ENCODE measurements around the gene MARCHF10.
A peak's percentile ranks its signal among the peaks of the same experiment; 100 is the strongest.
"Not testable (repeated sequence)": the region's sequence is repeated elsewhere in the genome, so short reads cannot be mapped to it uniquely, and the experiment has no call there.

MARCHF10 gene

GRCh38 chr17:62807812-62808575 is at the start of gene MARCHF10:
Gene MARCHF10 (minus strand): TSS chr17:62808314. CDS start chr17:62801735, 6,579 bp downstream.
- no peak for DNase-seq

- DNase-seq: no peak
These were observed 49.4 kb upstream of the MARCHF10 start for GRCh38 chr17:62857526-62857925.

GRCh38 chr17:62856594-62856993 is 48.5 kb upstream of the MARCHF10 start:
- no peak for DNase-seq

GRCh38 chr17:62855156-62855555 is 47.0 kb upstream of the MARCHF10 start:
- DNase-seq: no peak

GRCh38 chr17:62854098-62854680 is 46.1 kb upstream of the MARCHF10 start:
- peak; percentile 48 for DNase-seq

GRCh38 chr17:62852195-62852594 is 44.1 kb upstream of the MARCHF10 start:
- no peak for DNase-seq

- DNase-seq: not testable (repeated sequence)
These were observed 41.7 kb upstream of the MARCHF10 start for GRCh38 chr17:62849591-62850415.

GRCh38 chr17:62848334-62848733 is 40.2 kb upstream of the MARCHF10 start:
- no peak for DNase-seq

GRCh38 chr17:62847426-62847825 is 39.3 kb upstream of the MARCHF10 start:
- no peak for DNase-seq

- DNase-seq: no peak
These were observed 32.8 kb upstream of the MARCHF10 start for GRCh38 chr17:62840871-62841270.

GRCh38 chr17:62833816-62834215 is 25.7 kb upstream of the MARCHF10 start:
- not testable (repeated sequence) for DNase-seq

- DNase-seq: no peak
These were observed 24.3 kb upstream of the MARCHF10 start for GRCh38 chr17:62832405-62832804.

- DNase-seq: not testable (repeated sequence)
These were observed 23.0 kb upstream of the MARCHF10 start for GRCh38 chr17:62831066-62831465.

- peak; percentile 87 for DNase-seq
These were observed 19.8 kb upstream of the MARCHF10 start for GRCh38 chr17:62827746-62828485.

- peak; percentile 28 for DNase-seq
These were observed 18.8 kb upstream of the MARCHF10 start for GRCh38 chr17:62826956-62827355.

GRCh38 chr17:62825182-62825581 is 17.1 kb upstream of the MARCHF10 start:
- DNase-seq: no peak

GRCh38 chr17:62824290-62825131 is 16.4 kb upstream of the MARCHF10 start:
- DNase-seq: peak; percentile 98

GRCh38 chr17:62823111-62823893 is 15.2 kb upstream of the MARCHF10 start:
- DNase-seq: peak; percentile 28

- DNase-seq: peak; percentile 31
These were observed 14.2 kb upstream of the MARCHF10 start for GRCh38 chr17:62822080-62822904.

Measured in fibroblast of skin of right biceps (primary cell).